Neural cell (in vitro differentiated cells): ENCODE results near the gene FBXO34. TPM values are rescaled to one million over a fixed set of nuclear protein-coding genes. Genes with fewer than 3 reads are reported as not detected.

Source experiments
- H2AFZ ChIP-seq: fragments of 200-600, 300-800 bp; sonication (generic), shearing (Covaris generic); 2 replicates; pipeline ENCODE4 v1.6.0; 2014; ENCODE audit warnings: low read depth, mild to moderate bottlenecking, antibody characterized with exemption, low read length, moderate library complexity
- H3F3A ChIP-seq: fragments of 200-600 bp; shearing (Covaris generic); 2 replicates; pipeline ENCODE4 v1.6.1; 2016; ENCODE audit warnings: mild to moderate bottlenecking, moderate library complexity, mixed read lengths, antibody characterized with exemption, low read length; ENCODE audit not compliant: insufficient read depth, poor library complexity, severe bottlenecking
- H3K27ac ChIP-seq: fragments of 200-600, 300-800 bp; sonication (generic), shearing (Covaris generic); 2 replicates; pipeline ENCODE4 v1.5.1; 2014; ENCODE audit warnings: mild to moderate bottlenecking, low read length, moderate library complexity
- H3K27me3 ChIP-seq: fragments of 300-800, 200-600 bp; sonication (generic), shearing (Covaris generic); 2 replicates; pipeline ENCODE4 v1.6.0; 2014; ENCODE audit warnings: mild to moderate bottlenecking, low read depth, low read length, moderate library complexity; ENCODE audit not compliant: insufficient read depth
- H3K36me3 ChIP-seq: fragments of 300-800, 200-600 bp; sonication (generic), shearing (Covaris generic); 2 replicates; pipeline ENCODE4 v1.5.1; 2014; ENCODE audit warnings: mild to moderate bottlenecking, antibody characterized with exemption, low read length, moderate library complexity; ENCODE audit not compliant: insufficient read depth
- H3K4me2 ChIP-seq: fragments of 300-800, 200-600 bp; sonication (generic), shearing (Covaris generic); 2 replicates; pipeline ENCODE4 v1.6.0; 2014; ENCODE audit warnings: mild to moderate bottlenecking, low read length
- H3K4me3 ChIP-seq: fragments of 300-800, 200-600 bp; sonication (generic), shearing (Covaris generic); 2 replicates; pipeline ENCODE4 v1.5.1; 2014; ENCODE audit warnings: mild to moderate bottlenecking, low read length, moderate library complexity
- H3K79me2 ChIP-seq: fragments of 200-600 bp; shearing (Covaris generic); replicated peaks from 2 replicates; pipeline ENCODE4 v1.6.0; 2014; ENCODE audit warnings: mild to moderate bottlenecking, low read length, moderate library complexity; ENCODE audit not compliant: insufficient read depth
- H3K9ac ChIP-seq: fragments of 300-800, 200-600 bp; sonication (generic), shearing (Covaris generic); 2 replicates; pipeline ENCODE4 v1.6.1; 2016; ENCODE audit warnings: mild to moderate bottlenecking, low read length, mixed read lengths
- H3K9me2 ChIP-seq: fragments of 200-600 bp; shearing (Covaris generic); 2 replicates; pipeline ENCODE4 v1.6.1; 2016; ENCODE audit warnings: mild to moderate bottlenecking, low read length, mixed read lengths; ENCODE audit not compliant: insufficient read depth
- H3K9me3 ChIP-seq: fragments of 200-600, 300-800 bp; sonication (generic), shearing (Covaris generic); 2 replicates; pipeline ENCODE4 v1.6.1; 2016; ENCODE audit warnings: mild to moderate bottlenecking, mixed run types, low read length, moderate library complexity, mixed read lengths
- H4K20me1 ChIP-seq: fragments of 200-600 bp; shearing (Covaris generic); 2 replicates; pipeline ENCODE4 v1.6.1; 2016; ENCODE audit warnings: mild to moderate bottlenecking, mixed run types; ENCODE audit not compliant: insufficient read depth
- CTCF ChIP-seq: fragments of 450-650 bp; IDR thresholded peaks from 2 replicates; pipeline ENCODE4 v1.5.1; 2014; ENCODE audit warnings: antibody characterized with exemption, mild to moderate bottlenecking, moderate library complexity; ENCODE audit not compliant: poor library complexity, severe bottlenecking
- EP300 ChIP-seq: fragments of 450-650 bp; conservative IDR thresholded peaks from 2 replicates; pipeline ENCODE4 v1.6.1; 2014; ENCODE audit warnings: antibody characterized with exemption, mild to moderate bottlenecking, moderate library complexity; ENCODE audit not compliant: poor library complexity, severe bottlenecking
- EZH2 ChIP-seq: fragments of 200-600, 300-800 bp; shearing (Covaris generic), sonication (generic); IDR thresholded peaks from 2 replicates; pipeline ENCODE4 v1.6.1; 2014; ENCODE audit warnings: antibody characterized with exemption, low read length, borderline replicate concordance, mild to moderate bottlenecking; ENCODE audit not compliant: insufficient read depth, poor library complexity, severe bottlenecking
- MXI1 ChIP-seq: fragments of 450-650 bp; conservative IDR thresholded peaks from 2 replicates; pipeline ENCODE4 v1.6.1; 2014; ENCODE audit warnings: antibody characterized with exemption, mild to moderate bottlenecking; ENCODE audit not compliant: poor library complexity, severe bottlenecking
- POLR2AphosphoS5 ChIP-seq: IDR thresholded peaks from 2 replicates; pipeline ENCODE4 v1.6.1; 2012
- RAD21 ChIP-seq: fragments of 450-650 bp; conservative IDR thresholded peaks from 2 replicates; pipeline ENCODE4 v1.6.1; 2014; ENCODE audit warnings: antibody characterized with exemption, mild to moderate bottlenecking, moderate library complexity
- REST ChIP-seq: IDR thresholded peaks from 2 replicates; pipeline ENCODE4 v1.6.1; 2012; ENCODE audit warnings: borderline replicate concordance
- SMC3 ChIP-seq: fragments of 450-650 bp; conservative IDR thresholded peaks from 2 replicates; pipeline ENCODE4 v1.6.1; 2014; ENCODE audit warnings: antibody characterized with exemption, mild to moderate bottlenecking, moderate library complexity; ENCODE audit not compliant: poor library complexity
- TAF1 ChIP-seq: IDR thresholded peaks from 2 replicates; pipeline ENCODE4 v1.6.1; 2012; ENCODE audit warnings: low read depth
- polyA plus RNA-seq: library from polyadenylated mRNA; depleted of rRNA; stranded (reverse); fragments of >200 nt; gene quantifications from 2 replicates; pipeline ENCODE4 v1.2.3, GENCODE V29; 2014

FBXO34 gene
- polyA plus RNA-seq, 1 donor from 2014 or later = 34.2 TPM

- Histone ChIP-seq H4K20me1 (no peaks in the 10 kb centered on the region), H3K36me3 (no peaks in the 10 kb centered on the region)
These were observed 6.9 kb downstream of the FBXO34 start for GRCh38 chr14:55277972-55278740.

GRCh38 chr14:55279384-55279783 lies 8.2 kb downstream of the FBXO34 start:
- no peak overlapping the region for H3K27ac ChIP-seq
- no peak overlapping the region for H2AFZ ChIP-seq
- H3K9me2 ChIP-seq = no peaks in the 10 kb centered on the region
- H3K4me3 ChIP-seq = no peak overlapping the region
- no peaks in the 10 kb centered on the region for H3K9me3 ChIP-seq
- no peak overlapping the region for H3K9ac ChIP-seq
- no peaks in the 10 kb centered on the region for H4K20me1 ChIP-seq
- no peaks in the 10 kb centered on the region for H3K27me3 ChIP-seq
- no peaks in the 10 kb centered on the region for H3K36me3 ChIP-seq
- no peak overlapping the region for H3K4me2 ChIP-seq
- H3K79me2 ChIP-seq = peaks cover 33% of the 10 kb centered on the region
- no peaks in the 10 kb centered on the region for H3F3A ChIP-seq
- TF ChIP-seq SMC3 (no peak), MXI1 (no peak), RAD21 (no peak), TAF1 (no peak), EZH2 (no peak), REST (no peak), EP300 (no peak)

More at GRCh38 chr14:55277972-55278740, 6.9 kb downstream of the FBXO34 start:
- Histone ChIP-seq H3K4me3 (no peak overlapping the region), H3K9me2 (no peaks in the 10 kb centered on the region), H3K27ac (no peak overlapping the region), H3K9me3 (no peaks in the 10 kb centered on the region), H3K27me3 (no peaks in the 10 kb centered on the region), H3K4me2 (no peak overlapping the region), H2AFZ (no peak overlapping the region), H3K9ac (no peak overlapping the region), H3K79me2 (peaks cover 44% of the 10 kb centered on the region), H3F3A (no peaks in the 10 kb centered on the region)
- TF ChIP-seq TAF1 (no peak), CTCF (no peak), MXI1 (no peak), POLR2AphosphoS5 (no peak), REST (no peak), SMC3 (no peak), EZH2 (no peak), EP300 (no peak), RAD21 (no peak)
